Activated CD4-positive, alpha-beta T cell treated with anti-CD3 and anti-CD28 coated beads, Interleukin-2, amount 50 U/mL, for 4 hours (primary cell): ENCODE results near the gene CD109.
A peak's percentile ranks its signal among the peaks of the same experiment; 100 is the strongest.
"Not testable (repeated sequence)": the region's sequence is repeated elsewhere in the genome, so short reads cannot be mapped to it uniquely, and the experiment has no call there.

Experiments used
- DNase-seq, 2 experiments: peaks; one replicate each; pipeline ENCODE4 v3.0.0-alpha.2; 2020

Gene CD109

GRCh38 chr6:73695619-73696421 is at the start of gene CD109:
Gene CD109 (plus strand): TSS chr6:73696203. CDS start chr6:73696216, 13 bp downstream.
- peak; percentile 63 to 71 for DNase-seq

- DNase-seq: no peak
These were observed 47.8 kb upstream of the CD109 start for GRCh38 chr6:73648166-73648565.

- DNase-seq: no peak
These were observed 46.2 kb upstream of the CD109 start for GRCh38 chr6:73649783-73650182.

GRCh38 chr6:73652637-73653570 is 43.1 kb upstream of the CD109 start:
- peak; percentile 47 to 48 for DNase-seq

GRCh38 chr6:73653571-73654424 is 42.2 kb upstream of the CD109 start, which contains the start of gene SLC17A5:
Gene SLC17A5 (minus strand): TSS chr6:73653992. CDS start chr6:73653886, 106 bp downstream.
- peak; percentile 82 to 84 for DNase-seq

- DNase-seq: no peak
These were observed 40.6 kb upstream of the CD109 start for GRCh38 chr6:73655341-73655917.

GRCh38 chr6:73656531-73657145 is 39.4 kb upstream of the CD109 start:
- no peak for DNase-seq

- DNase-seq: no peak
These were observed 38.8 kb upstream of the CD109 start for GRCh38 chr6:73657201-73657600.

- no peak for DNase-seq
These were observed 31.3 kb upstream of the CD109 start for GRCh38 chr6:73664701-73665100.

GRCh38 chr6:73665686-73666319 is 30.2 kb upstream of the CD109 start:
- DNase-seq: no peak

GRCh38 chr6:73666393-73666792 is 29.6 kb upstream of the CD109 start:
- no peak for DNase-seq

- no peak for DNase-seq
These were observed 28.2 kb upstream of the CD109 start for GRCh38 chr6:73667798-73668197.

- no peak for DNase-seq
These were observed 27.0 kb upstream of the CD109 start for GRCh38 chr6:73669005-73669404.

GRCh38 chr6:73671911-73672685 is 23.9 kb upstream of the CD109 start:
- DNase-seq: no peak

GRCh38 chr6:73675466-73676098 is 20.4 kb upstream of the CD109 start:
- DNase-seq: peak; percentile 49 to 65

- DNase-seq: no peak
These were observed 17.0 kb upstream of the CD109 start for GRCh38 chr6:73679009-73679408.

- not testable (repeated sequence) for DNase-seq
These were observed 16.2 kb upstream of the CD109 start for GRCh38 chr6:73679846-73680245.

GRCh38 chr6:73680289-73680918 is 15.6 kb upstream of the CD109 start:
- DNase-seq: no peak

GRCh38 chr6:73683574-73683973 is 12.4 kb upstream of the CD109 start:
- not testable (repeated sequence) for DNase-seq
